ENCODE results near the gene VSTM5. TPM values are rescaled to one million over a fixed set of nuclear protein-coding genes. Genes with fewer than 3 reads are reported as not detected.
"Not testable (repeated sequence)": the region's sequence is repeated elsewhere in the genome, so short reads cannot be mapped to it uniquely, and the experiment has no call there.

The VSTM5 gene
- total and polyA plus RNA-seq, 2 donors from 2014 or later = 0.41 to 1.8 TPM

GRCh38 chr11:93775289-93775688 is 75.1 kb downstream of the VSTM5 start:
- Histone ChIP-seq H3K9ac (ENCODE audit: low read length in 3 of 3) (no peak overlapping the region), H3K27ac (ENCODE audit: low read depth in 2 of 2, low read length in 2 of 2) (no peak overlapping the region), H3K27me3 (ENCODE audit: control insufficient read depth, insufficient read depth, low read length) (no peaks in the 10 kb centered on the region), H3K9me3 (ENCODE audit: control insufficient read depth in 2 of 3, insufficient read depth in 1 of 3, low read length in 3 of 3) (no peaks in the 10 kb centered on the region), H3K4me3 (ENCODE audit: low read length in 3 of 3) (no peak overlapping the region), H3K4me1 (ENCODE audit: control insufficient read depth in 2 of 3, insufficient read depth in 2 of 3, low read depth in 1 of 3, low read length in 3 of 3) (no peaks in the 10 kb centered on the region), H3K36me3 (ENCODE audit: control insufficient read depth in 2 of 3, insufficient read depth in 3 of 3, low read length in 3 of 3) (no peaks in the 10 kb centered on the region)
- DNase-seq (no peak), FAIRE-seq (no peak)
- intact Hi-C loops (cut with DNase I) = no loop called here
- TF ChIP-seq CTCF (IDR thresholded peaks at IDR 0.05; ENCODE audit: borderline replicate concordance, extremely low read depth, insufficient read depth) = no peak

- intact Hi-C loops (cut with DNase I); H3K36me3 ChIP-seq (ENCODE audit: control insufficient read depth in 2 of 3, insufficient read depth in 3 of 3, low read length in 3 of 3); FAIRE-seq; H3K4me3 ChIP-seq (ENCODE audit: low read length in 3 of 3); DNase-seq; H3K27me3 ChIP-seq (ENCODE audit: control insufficient read depth, insufficient read depth, low read length); H3K9me3 ChIP-seq (ENCODE audit: control insufficient read depth in 2 of 3, insufficient read depth in 1 of 3, low read length in 3 of 3); H3K27ac ChIP-seq (ENCODE audit: low read depth in 2 of 2, low read length in 2 of 2); H3K9ac ChIP-seq (ENCODE audit: low read length in 3 of 3); H3K4me1 ChIP-seq (ENCODE audit: control insufficient read depth in 2 of 3, insufficient read depth in 2 of 3, low read depth in 1 of 3, low read length in 3 of 3): not testable (repeated sequence)
These were observed 75.9 kb downstream of the VSTM5 start for GRCh38 chr11:93774560-93774959.

- intact Hi-C loops (cut with DNase I) = no loop called here
- Histone ChIP-seq H3K27me3 (ENCODE audit: control insufficient read depth, insufficient read depth, low read length) (no peaks in the 10 kb centered on the region), H3K4me1 (ENCODE audit: control insufficient read depth in 2 of 3, insufficient read depth in 2 of 3, low read depth in 1 of 3, low read length in 3 of 3) (no peaks in the 10 kb centered on the region), H3K27ac (ENCODE audit: low read depth in 2 of 2, low read length in 2 of 2) (no peak overlapping the region), H3K36me3 (ENCODE audit: control insufficient read depth in 2 of 3, insufficient read depth in 3 of 3, low read length in 3 of 3) (no peaks in the 10 kb centered on the region), H3K9ac (ENCODE audit: low read length in 3 of 3) (no peak overlapping the region), H3K9me3 (ENCODE audit: control insufficient read depth in 2 of 3, insufficient read depth in 1 of 3, low read length in 3 of 3) (no peaks in the 10 kb centered on the region), H3K4me3 (ENCODE audit: low read length in 3 of 3) (no peak overlapping the region)
- FAIRE-seq (no peak), DNase-seq (no peak)
- TF ChIP-seq CTCF (IDR thresholded peaks at IDR 0.05; ENCODE audit: borderline replicate concordance, extremely low read depth, insufficient read depth) = no peak
These were observed 76.7 kb downstream of the VSTM5 start for GRCh38 chr11:93773601-93774200.

- DNase-seq (no peak), FAIRE-seq (no peak)
- TF ChIP-seq CTCF (IDR thresholded peaks at IDR 0.05; ENCODE audit: borderline replicate concordance, extremely low read depth, insufficient read depth) = no peak
- H3K27ac ChIP-seq (ENCODE audit: low read depth in 2 of 2, low read length in 2 of 2) = no peak overlapping the region
- H3K27me3 ChIP-seq (ENCODE audit: control insufficient read depth, insufficient read depth, low read length) = no peaks in the 10 kb centered on the region
- H3K4me3 ChIP-seq (ENCODE audit: low read length in 3 of 3) = no peak overlapping the region
- H3K36me3 ChIP-seq (ENCODE audit: control insufficient read depth in 2 of 3, insufficient read depth in 3 of 3, low read length in 3 of 3) = no peaks in the 10 kb centered on the region
- H3K9ac ChIP-seq (ENCODE audit: low read length in 3 of 3) = no peak overlapping the region
- H3K9me3 ChIP-seq (ENCODE audit: control insufficient read depth in 2 of 3, insufficient read depth in 1 of 3, low read length in 3 of 3) = no peaks in the 10 kb centered on the region
- intact Hi-C loops (cut with DNase I) = no loop called here
- no peaks in the 10 kb centered on the region for H3K4me1 ChIP-seq (ENCODE audit: control insufficient read depth in 2 of 3, insufficient read depth in 2 of 3, low read depth in 1 of 3, low read length in 3 of 3)
These were observed 77.4 kb downstream of the VSTM5 start for GRCh38 chr11:93773045-93773477.

All from kidney (tissue), 14 donors.